GM23338 (cell line): ENCODE measurements around the gene TBC1D5.

Experiments
- CREB1 ChIP-seq: fragments of 250-450 bp; sonication (Bioruptor Pico); IDR thresholded peaks from 2 replicates; pipeline ENCODE4 v1.5.0; 2020; ENCODE audit warnings: low read depth, mild to moderate bottlenecking, moderate library complexity
- EZH2 ChIP-seq: fragments of 200-600 bp; sonication (generic); IDR thresholded peaks from one replicate; pipeline ENCODE4 v1.8.0; 2017; ENCODE audit warnings: antibody characterized with exemption, mild to moderate bottlenecking, low read depth; ENCODE audit not compliant: unreplicated experiment
- EZH2phosphoT487 ChIP-seq: fragments of 200-600 bp; sonication (generic); IDR thresholded peaks from one replicate; pipeline ENCODE4 v1.8.1; 2018; ENCODE audit warnings: antibody characterized with exemption; ENCODE audit not compliant: unreplicated experiment
- JUNB ChIP-seq: IDR thresholded peaks from one replicate; pipeline ENCODE4 v1.6.1; 2016; ENCODE audit warnings: antibody characterized with exemption; ENCODE audit not compliant: unreplicated experiment
- NANOG ChIP-seq: IDR thresholded peaks from 2 replicates; pipeline ENCODE4 v1.6.1; 2016; ENCODE audit warnings: antibody characterized with exemption, borderline replicate concordance
- POLR2AphosphoS5 ChIP-seq: IDR thresholded peaks from 2 replicates; pipeline ENCODE4 v1.6.1; 2016; ENCODE audit warnings: antibody characterized with exemption, low read depth
- REST ChIP-seq: IDR thresholded peaks from one replicate; pipeline ENCODE4 v1.6.1; 2018; ENCODE audit warnings: antibody characterized with exemption; ENCODE audit not compliant: unreplicated experiment
- ZNF331 ChIP-seq: fragments of 250-450 bp; sonication (Bioruptor Pico); IDR thresholded peaks from 2 replicates; pipeline ENCODE4 v1.5.0; 2020; ENCODE audit warnings: low read depth, mild to moderate bottlenecking, moderate library complexity
- TF ChIP-seq, protein P1 (sequence below), 2 experiments: fragments of 200-600 bp in 1 of 2; sonication (generic) in 1 of 2; conservative IDR thresholded peaks; 2 replicates each; pipeline versions ENCODE4 v1.5.1 to v1.6.1; 2016 to 2017; ENCODE audit warnings: antibody characterized with exemption in 2 of 2, low read depth in 2 of 2, mild to moderate bottlenecking in 2 of 2, moderate library complexity in 1 of 2
- TF ChIP-seq, protein P2 (sequence below): IDR thresholded peaks from 2 replicates; pipeline ENCODE4 v1.6.1; 2016; ENCODE audit warnings: antibody characterized with exemption

- TF ChIP-seq, protein P1, sequence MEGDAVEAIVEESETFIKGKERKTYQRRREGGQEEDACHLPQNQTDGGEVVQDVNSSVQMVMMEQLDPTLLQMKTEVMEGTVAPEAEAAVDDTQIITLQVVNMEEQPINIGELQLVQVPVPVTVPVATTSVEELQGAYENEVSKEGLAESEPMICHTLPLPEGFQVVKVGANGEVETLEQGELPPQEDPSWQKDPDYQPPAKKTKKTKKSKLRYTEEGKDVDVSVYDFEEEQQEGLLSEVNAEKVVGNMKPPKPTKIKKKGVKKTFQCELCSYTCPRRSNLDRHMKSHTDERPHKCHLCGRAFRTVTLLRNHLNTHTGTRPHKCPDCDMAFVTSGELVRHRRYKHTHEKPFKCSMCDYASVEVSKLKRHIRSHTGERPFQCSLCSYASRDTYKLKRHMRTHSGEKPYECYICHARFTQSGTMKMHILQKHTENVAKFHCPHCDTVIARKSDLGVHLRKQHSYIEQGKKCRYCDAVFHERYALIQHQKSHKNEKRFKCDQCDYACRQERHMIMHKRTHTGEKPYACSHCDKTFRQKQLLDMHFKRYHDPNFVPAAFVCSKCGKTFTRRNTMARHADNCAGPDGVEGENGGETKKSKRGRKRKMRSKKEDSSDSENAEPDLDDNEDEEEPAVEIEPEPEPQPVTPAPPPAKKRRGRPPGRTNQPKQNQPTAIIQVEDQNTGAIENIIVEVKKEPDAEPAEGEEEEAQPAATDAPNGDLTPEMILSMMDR (conservative IDR thresholded peaks at IDR 0.05; ENCODE audit: low read depth in 2 of 2) = no peak
- no peak for TF ChIP-seq POLR2AphosphoS5
- no peak for TF ChIP-seq REST
- no peak for TF ChIP-seq EZH2phosphoT487
- no peak for TF ChIP-seq EZH2
- no peak for TF ChIP-seq ZNF331
- TF ChIP-seq CREB1 = no peak
- TF ChIP-seq JUNB = no peak
- TF ChIP-seq, protein P2, sequence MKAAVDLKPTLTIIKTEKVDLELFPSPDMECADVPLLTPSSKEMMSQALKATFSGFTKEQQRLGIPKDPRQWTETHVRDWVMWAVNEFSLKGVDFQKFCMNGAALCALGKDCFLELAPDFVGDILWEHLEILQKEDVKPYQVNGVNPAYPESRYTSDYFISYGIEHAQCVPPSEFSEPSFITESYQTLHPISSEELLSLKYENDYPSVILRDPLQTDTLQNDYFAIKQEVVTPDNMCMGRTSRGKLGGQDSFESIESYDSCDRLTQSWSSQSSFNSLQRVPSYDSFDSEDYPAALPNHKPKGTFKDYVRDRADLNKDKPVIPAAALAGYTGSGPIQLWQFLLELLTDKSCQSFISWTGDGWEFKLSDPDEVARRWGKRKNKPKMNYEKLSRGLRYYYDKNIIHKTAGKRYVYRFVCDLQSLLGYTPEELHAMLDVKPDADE = no peak
- no peak for TF ChIP-seq NANOG
Observed at GRCh38 chr3:17724122-17724521, 18.3 kb downstream of the TBC1D5 start.
